ENCODE data around the gene EPG5.
"Not testable (repeated sequence)": the region's sequence is repeated elsewhere in the genome, so short reads cannot be mapped to it uniquely, and the experiment has no call there.

The EPG5 gene

GRCh38 chr18:45974088-45974536, 7.0 kb upstream of the EPG5 start:
- peak in 3 of 4 experiments; percentile 3 to 41 (median 8) for DNase-seq

GRCh38 chr18:45964913-45965312, 2.2 kb downstream of the EPG5 start:
- not testable (repeated sequence) for DNase-seq

GRCh38 chr18:45962866-45963265, 4.3 kb downstream of the EPG5 start:
- DNase-seq, result no peak

- no peak for DNase-seq
Measured at GRCh38 chr18:45962461-45962860, 4.7 kb downstream of the EPG5 start.

- DNase-seq, result not testable (repeated sequence)
Measured at GRCh38 chr18:45959484-45959883, 7.6 kb downstream of the EPG5 start.

GRCh38 chr18:45958730-45959129, 8.4 kb downstream of the EPG5 start:
- no peak for DNase-seq

GRCh38 chr18:45958027-45958426, 9.1 kb downstream of the EPG5 start:
- no peak for DNase-seq

- DNase-seq, result no peak
Measured at GRCh38 chr18:45957100-45957499, 10.0 kb downstream of the EPG5 start.

- no peak for DNase-seq
Measured at GRCh38 chr18:45954070-45954934, 12.8 kb downstream of the EPG5 start.

GRCh38 chr18:45951016-45951714, 16.0 kb downstream of the EPG5 start:
- DNase-seq, result no peak

GRCh38 chr18:45945669-45946068, 21.5 kb downstream of the EPG5 start:
- no peak for DNase-seq

- DNase-seq, result no peak
Measured at GRCh38 chr18:45940724-45941123, 26.4 kb downstream of the EPG5 start.

GRCh38 chr18:45939236-45939635, 27.9 kb downstream of the EPG5 start:
- no peak for DNase-seq

- DNase-seq, result no peak
Measured at GRCh38 chr18:45938488-45938935, 28.6 kb downstream of the EPG5 start.

- DNase-seq, result no peak
Measured at GRCh38 chr18:45935591-45936335, 31.4 kb downstream of the EPG5 start.

- DNase-seq, result no peak
Measured at GRCh38 chr18:45932708-45933107, 34.4 kb downstream of the EPG5 start.

GRCh38 chr18:45930963-45931362, 36.2 kb downstream of the EPG5 start:
- no peak for DNase-seq

GRCh38 chr18:45926691-45927090, 40.4 kb downstream of the EPG5 start:
- no peak for DNase-seq

GRCh38 chr18:45926085-45926484, 41.0 kb downstream of the EPG5 start:
- no peak for DNase-seq

- DNase-seq, result no peak
Measured at GRCh38 chr18:45923138-45923537, 44.0 kb downstream of the EPG5 start.

- DNase-seq, result no peak
Measured at GRCh38 chr18:45920367-45920766, 46.8 kb downstream of the EPG5 start.

- no peak for DNase-seq
Measured at GRCh38 chr18:45916302-45916701, 50.8 kb downstream of the EPG5 start.

GRCh38 chr18:45913276-45913675, 53.9 kb downstream of the EPG5 start:
- DNase-seq, result no peak
